GM12891 (cell line): ENCODE measurements around the gene FNDC3B.

Experiments
- POLR2A ChIP-seq: IDR thresholded peaks from 2 replicates; pipeline ENCODE4 v1.6.1; 2011; ENCODE audit warnings: low read depth, low read length, control low read depth
- POLR2AphosphoS5 ChIP-seq: IDR thresholded peaks from 2 replicates; pipeline ENCODE4 v1.6.1; 2011; ENCODE audit warnings: low read depth, low read length, control low read depth

DNA sequence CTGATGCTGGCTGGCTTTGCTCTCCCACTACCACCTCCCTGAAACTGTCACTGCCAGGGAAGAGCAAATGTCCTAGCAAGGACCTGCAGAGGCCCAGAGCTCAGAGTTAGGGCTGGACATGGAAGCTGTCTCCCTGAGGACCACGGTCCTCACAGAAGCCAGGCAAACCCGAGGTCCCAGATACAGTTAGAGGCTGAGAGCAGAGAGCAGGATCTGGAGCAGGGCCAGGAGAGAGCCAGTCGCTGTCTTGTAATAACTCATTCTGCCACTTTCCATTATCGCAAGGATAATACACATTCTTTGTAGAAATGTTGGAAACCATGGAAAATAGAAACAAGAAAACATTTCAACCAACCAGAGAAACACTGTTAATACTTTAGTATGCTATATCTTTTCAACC lies 398.8 kb downstream of the FNDC3B start:
- TF ChIP-seq POLR2A (no peak), POLR2AphosphoS5 (no peak)
